ENCODE results near the gene RPS6KL1. TPM values are rescaled to one million over a fixed set of nuclear protein-coding genes. Genes with fewer than 3 reads are reported as not detected.
"Not testable (repeated sequence)": the region's sequence is repeated elsewhere in the genome, so short reads cannot be mapped to it uniquely, and the experiment has no call there.

The RPS6KL1 gene
- total RNA-seq, 1 experiment from 2014 or later: 0.80 TPM

DNA sequence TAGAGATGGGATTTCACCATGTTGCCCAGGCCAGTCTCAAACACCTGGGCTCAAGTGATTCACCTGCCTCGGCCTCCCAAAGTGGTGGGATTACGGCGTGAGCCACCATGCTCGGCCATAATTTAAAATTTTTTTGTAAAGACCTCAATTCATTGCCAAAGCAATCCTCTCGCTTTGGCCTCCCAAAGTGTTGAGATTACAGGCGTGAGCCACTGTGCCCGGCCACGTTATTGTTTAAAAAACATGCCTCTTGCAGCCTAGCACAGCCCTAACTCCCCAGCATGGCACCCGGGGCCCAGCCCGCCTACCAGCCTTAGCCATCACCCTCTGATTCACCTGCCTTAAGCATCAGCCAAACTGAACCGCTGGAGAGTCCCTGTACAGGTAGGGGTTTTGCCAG, 13.1 kb upstream of the RPS6KL1 start:
- DNase-seq (ENCODE audit: low read depth): no peak

DNA sequence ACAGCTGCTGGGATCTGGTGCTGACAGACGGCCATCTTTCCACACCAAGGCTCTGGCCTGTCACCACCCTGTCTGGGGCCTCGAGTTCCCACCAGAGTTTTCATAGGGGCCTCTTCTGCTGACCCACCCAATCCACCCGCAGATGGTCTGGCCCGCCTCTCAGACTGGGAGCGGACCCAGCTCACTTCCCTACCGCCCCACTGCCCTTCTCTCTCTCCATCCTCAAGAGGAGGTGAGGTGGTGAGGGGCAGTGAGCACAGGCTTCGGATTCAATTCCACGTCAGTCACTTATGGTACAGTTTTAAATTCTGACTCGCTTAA, 12.3 kb upstream of the RPS6KL1 start:
- DNase-seq (ENCODE audit: low read depth): no peak

DNA sequence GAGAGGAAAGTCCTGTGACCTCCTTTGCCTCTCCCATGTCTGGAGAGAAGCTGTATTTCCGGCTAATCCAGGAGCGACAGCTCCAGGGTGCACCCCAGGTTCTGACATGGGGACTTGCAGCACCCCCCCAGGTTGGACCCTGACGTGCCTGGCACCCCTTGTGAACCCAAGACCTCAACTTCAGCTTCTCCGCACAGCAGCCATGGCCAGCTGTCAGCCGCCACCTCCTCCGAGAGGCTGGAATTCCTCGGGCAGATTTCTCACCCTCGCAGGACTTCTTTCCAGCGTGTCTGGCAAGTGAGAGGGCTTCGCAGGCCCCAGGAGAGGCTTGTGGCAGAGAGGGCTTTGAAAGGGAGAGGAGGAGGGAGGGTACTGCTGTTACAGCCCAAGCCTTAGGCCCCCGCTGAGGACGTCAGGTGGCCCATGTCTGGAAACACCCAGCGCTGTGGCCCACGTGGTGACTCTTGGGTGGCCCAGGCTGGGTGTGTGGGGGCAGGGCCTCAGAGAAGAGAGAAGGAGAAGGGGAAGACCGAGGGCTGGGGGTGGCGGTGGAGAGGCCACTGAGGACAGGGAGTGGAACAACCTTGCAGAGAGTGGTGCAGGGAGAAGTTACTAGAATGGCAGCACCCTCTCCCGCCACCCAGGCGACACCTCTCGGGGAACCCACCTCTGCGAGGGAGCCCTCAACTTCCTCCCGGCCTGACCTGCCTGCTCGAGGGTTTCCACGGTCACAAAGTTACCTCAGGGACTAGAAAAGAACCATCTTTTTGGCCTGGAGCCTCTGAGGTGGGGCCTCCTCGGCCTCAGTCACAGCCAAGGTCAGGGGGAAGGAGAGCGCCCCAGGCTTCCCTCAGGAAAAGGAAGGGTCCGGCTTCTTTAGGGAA, 11.7 kb upstream of the RPS6KL1 start:
- DNase-seq (ENCODE audit: low read depth): peak; percentile 65

DNA sequence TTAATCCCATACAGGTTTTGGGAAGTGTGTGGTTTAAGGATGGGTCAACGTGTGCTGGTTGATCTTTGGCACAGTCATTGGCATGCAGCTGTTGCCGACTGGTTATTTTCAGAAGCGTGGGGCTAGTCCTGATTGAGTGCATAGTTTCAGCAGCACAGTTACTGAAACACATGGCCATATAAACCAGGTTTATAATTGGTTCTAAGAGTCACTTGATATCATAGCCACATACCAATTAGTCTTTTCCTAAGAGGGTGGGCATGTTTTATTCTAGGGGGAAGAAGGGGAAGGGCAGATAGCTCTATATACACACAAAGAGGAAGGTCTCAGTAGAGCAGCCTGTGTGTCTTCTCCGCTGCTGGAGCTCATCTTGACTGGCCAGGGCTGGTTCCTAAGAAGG, 11.0 kb upstream of the RPS6KL1 start:
- peak; percentile 98 for DNase-seq (ENCODE audit: low read depth)

DNA sequence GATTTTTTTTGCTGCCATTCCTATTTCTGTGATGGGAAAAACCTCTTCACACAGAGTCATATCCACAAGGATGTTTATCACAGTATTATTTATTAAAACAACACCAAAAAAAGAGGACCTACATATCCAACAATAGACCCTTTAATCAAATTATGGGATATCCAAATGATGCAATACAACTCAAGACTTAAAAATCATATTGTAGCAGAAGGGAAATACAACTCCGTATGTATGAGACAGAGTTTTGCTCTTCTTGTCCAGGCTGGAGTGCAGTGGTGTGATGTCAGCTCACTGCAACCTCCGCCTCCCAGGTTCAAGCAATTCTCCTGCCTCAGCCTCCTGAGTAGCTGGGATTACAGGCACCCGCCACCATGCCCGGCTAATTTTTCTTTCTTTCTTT, 9.9 kb upstream of the RPS6KL1 start:
- DNase-seq (ENCODE audit: low read depth): not testable (repeated sequence)

DNA sequence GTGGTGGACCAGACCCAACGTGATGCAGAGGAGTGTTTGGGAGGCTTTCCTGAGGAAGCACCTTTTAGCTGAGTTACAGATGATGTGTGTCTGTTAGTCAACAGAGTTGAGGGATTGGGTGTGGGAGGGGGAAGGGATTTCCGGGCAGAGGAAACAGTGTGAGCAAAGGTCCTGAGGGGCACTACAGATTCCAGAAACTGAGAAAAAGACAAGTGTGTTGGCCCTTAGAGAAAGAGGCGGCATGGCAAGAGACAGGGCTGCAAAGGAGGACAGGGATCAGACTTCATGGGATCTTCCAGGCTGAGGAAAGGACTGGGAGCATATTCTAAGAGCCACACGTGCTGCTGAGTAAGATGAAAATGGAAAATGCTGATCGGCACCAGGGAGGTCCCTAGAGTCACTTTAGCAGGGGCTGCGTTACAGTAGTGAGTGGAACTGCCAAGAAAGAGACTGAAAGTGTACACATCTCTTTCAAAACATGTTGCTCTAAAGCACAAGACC, 9.4 kb upstream of the RPS6KL1 start:
- DNase-seq (ENCODE audit: low read depth): no peak

DNA sequence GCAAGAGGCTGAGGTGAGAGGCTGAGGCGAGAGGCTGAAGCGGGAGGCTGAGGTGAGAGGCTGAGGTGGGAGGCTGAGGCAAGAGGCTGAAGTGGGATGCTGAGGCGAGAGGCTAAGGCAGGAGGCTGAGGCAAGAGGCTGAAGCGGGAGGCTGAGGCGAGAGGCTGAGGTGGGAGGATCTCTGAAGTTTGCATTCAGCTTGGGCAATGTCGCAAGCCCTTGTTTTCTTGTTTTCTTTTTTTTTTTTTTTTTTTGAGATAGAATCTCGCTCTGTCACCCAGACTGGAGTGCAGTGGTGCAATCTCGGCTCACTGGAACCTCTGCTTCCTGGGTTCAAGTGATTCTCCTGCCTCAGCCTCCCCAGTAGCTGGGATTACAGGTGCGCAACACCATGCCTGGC, 8.7 kb upstream of the RPS6KL1 start:
- not testable (repeated sequence) for DNase-seq (ENCODE audit: low read depth)

DNA sequence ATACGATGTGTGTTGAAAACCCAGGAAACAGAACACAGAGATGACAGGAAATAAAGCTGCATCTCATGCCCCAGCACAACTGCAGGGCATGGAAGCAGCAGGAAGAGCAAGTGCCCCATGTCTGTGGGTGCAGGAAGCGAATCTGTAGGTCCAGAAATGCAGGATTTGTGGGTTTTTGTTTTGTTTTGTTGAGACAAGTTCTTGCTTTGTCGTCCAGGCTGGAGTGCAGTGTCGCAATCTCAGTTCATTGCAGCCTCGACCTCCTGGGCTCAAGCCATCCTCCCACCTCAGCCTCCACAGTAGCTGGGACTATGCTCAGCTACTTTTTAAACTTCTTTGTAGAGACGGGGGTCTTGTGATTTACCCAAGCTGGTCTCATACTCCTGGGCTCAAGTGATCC, 6.2 kb upstream of the RPS6KL1 start:
- no peak for DNase-seq (ENCODE audit: low read depth)

DNA sequence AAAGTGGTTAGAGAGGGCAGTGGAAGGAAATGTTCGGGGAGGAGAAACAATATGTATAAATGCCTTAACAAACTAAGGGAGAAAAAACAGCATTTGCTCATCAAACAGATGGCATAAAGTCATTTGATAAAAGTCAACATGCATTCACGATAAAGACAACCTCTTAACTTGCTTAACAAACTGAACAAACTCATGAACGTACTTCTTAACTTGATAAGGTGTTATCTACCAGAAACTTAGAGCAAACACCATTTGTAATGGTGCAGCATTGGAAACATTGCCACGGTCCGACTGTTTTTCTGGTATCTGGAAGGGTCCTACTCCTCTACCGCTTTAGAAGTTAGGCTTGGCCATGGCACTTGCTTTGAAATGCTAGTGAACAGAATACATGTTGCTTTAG, 4.2 kb upstream of the RPS6KL1 start:
- no peak for DNase-seq (ENCODE audit: low read depth)

DNA sequence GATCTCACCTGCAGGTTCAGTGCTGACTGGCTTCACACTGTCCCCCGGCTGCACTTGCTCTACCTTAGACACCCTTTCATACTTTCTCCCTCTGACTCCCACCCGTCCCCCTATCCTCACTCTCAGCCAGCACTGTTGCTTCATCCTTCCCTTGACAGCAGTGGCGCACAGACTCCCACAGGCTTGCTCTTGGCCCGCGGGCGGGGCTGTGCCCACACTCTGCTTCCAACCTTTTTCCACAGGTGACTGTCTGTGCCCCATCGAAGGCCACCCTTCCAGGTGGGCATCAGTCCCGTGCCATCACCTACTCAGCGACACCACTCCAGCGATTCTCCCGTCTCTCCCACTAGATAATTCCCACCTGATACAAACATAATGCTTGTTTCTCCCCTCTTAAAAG, 1.0 kb upstream of the RPS6KL1 start:
- no peak for DNase-seq (ENCODE audit: low read depth)

DNA sequence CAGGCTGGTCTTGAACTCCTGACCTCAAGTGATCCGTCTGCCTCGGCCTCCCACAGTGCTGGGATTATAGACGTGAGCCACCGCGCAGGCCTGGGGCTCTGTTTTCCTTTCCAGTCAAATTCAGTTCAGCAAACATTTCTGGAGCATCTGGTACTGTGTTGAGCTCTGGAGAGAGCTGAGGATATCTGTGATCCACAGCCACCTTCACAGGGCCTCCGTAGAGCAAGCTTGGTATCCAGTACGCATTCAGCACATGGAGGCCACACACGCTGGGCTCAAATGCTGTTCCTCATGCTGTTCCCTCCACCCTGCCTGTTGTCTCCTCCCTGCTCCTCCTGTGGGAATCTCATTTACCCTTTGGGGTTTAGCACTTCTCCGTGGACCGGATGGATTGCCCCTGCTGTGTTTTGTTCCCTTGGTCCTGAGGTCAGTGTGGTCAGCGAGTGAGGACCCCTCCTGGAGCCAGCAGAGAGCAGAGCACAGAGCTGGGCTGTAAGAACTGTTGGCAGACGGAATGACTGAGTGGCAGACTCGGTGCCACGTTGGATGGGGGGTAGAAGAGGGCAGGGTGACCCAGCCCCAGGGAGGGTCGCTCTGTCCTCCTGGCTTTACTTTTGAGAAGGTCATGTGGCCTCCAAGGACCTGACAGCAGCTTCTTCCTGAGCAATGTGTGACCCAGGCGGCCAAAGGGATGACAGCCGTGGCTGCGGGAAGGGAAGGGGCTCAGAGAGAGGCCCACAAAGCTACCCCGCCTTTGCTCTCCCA, 891 bp downstream of the RPS6KL1 start:
- DNase-seq (ENCODE audit: low read depth): no peak

DNA sequence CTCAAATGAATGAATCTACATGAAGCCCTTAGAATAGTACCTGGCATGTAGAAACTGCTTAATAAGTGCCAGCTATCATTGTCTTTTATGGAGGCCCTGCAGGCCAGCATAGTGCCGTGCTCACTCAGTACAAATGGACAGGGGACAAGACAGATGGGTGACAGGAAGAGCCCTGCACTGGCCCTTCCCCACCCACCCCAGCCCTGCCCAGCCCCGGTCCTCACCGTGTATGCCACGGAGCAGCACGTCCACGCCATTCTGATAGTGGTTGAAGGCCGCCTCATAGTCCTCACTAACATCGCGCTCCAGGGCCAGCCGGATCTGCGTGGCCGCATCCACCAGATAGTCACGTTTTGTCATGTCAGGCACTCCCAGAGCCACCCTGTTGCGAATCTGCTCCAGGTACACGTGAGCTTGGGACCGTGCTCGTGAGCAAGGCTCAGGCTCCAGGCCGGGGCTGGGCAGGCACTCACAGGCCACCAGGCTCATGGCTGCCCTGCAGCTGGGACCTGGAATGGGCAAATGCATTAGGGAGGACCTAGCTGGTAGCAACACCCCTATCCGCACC, 1.9 kb downstream of the RPS6KL1 start:
- no peak for DNase-seq (ENCODE audit: low read depth)

DNA sequence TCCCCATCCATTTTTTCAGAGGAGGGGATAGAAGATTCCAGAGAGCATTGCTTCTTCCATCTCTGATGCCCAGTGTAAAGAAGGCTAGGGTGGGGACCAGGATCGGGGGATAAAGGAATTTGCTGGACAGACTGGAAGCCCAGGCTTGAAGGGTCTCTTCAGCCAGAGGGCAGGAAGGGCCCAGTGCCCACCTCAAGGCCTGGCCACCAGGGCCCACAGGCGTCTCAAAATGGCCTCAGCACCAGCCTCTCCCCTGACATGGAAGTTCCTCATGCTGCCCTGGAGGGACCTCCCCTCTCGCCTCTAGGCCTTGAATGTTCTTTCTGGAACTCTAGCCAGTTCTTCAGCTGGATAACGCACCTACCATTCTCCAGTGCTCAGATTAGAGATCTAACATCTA, 2.8 kb downstream of the RPS6KL1 start:
- DNase-seq (ENCODE audit: low read depth): no peak

DNA sequence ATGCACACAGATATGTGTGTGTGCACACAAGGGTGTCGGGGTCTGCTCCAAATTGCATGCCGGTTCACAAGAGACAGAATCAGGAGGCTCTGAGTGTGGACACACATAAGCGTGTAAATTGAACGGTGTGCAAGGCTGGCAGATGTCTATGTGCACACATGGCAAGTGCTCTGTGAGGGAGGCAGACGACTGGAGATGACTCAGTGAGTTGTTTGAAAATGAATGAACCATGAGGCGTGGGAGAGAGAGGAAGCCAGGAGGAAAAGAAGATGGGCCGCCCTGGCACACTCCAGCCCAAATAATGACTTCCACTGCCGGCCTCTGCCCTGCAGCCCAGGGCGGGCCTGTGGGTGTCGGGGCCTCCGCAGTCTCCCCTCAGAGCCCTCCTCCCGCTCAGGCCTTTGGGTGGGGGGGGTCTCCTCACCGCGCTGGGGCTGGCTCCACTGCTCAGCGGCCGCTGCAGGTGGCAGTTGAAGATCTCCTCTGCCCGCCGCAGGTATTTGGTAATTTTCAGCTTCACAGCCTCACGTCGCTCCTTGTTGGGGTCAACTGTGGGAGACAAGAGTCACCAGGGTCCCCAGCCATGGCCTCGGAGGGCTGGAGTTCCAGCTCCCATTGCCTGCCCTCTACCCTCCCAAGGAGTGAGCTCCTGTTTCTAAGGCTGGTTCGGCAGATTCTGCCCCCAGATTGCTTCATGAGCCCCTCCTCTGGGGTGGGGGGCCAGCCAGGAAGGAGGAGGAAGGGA, 3.5 kb downstream of the RPS6KL1 start:
- no peak for DNase-seq (ENCODE audit: low read depth)

DNA sequence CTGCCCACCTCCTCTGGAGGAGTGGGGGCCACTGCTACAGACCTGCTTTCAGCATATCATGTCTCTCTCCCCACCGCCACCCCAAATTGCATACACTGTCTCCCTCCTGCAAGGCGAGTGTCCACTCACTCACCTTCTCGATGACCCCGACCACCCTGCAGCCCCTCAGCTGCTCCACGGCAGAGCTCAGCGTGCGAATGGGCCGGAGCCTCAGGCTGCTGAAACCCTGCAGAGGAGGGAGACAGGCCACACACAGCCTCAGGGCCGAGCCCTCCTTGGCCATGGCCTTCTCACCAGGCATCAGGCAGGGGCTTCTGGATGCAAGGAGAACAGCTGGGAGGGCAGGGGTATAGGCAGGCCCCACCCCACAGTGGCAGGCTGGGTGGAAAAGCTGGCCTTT, 4.7 kb downstream of the RPS6KL1 start:
- DNase-seq (ENCODE audit: low read depth): no peak

DNA sequence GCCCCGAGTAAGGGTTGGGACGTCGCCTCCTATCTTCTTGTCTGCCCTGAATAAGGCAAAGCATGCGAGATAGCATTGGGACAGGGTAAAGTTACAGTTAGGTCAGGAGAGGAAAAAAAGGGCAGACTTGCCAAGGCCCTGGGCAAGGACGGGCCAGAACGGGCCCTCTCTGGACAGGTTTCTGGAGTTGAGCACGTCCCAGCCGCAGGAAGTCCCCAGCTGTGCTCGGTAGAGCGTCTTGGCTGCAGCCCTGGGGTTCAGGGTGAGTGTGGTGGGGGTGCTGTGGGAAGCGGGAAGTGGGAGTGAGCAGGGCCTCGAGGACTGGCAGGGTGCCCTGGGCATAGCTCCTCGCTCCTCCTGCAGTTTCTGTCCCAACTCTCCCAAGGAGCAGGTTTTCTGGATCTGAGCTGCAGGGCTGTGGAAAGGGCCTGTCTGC, 5.4 kb downstream of the RPS6KL1 start:
- DNase-seq (ENCODE audit: low read depth): no peak

DNA sequence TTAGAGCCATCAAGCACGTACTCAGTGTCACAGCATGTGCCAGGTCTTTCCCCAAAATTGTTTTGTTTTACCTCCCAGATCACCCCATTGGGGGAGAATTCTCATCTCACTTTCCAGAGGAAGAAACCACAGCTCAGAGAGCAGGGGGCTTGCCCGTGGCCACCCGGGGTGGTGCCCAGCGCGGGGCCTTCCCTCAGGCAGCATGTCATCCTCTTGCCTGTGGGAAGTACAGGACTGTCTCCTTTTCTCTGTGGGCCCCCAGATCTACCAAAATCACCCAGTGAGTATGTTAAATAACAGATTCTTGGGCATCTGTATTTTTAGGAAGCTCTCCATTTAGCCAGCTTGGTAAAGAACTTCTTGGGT, 5.9 kb downstream of the RPS6KL1 start:
- DNase-seq (ENCODE audit: low read depth): no peak

DNA sequence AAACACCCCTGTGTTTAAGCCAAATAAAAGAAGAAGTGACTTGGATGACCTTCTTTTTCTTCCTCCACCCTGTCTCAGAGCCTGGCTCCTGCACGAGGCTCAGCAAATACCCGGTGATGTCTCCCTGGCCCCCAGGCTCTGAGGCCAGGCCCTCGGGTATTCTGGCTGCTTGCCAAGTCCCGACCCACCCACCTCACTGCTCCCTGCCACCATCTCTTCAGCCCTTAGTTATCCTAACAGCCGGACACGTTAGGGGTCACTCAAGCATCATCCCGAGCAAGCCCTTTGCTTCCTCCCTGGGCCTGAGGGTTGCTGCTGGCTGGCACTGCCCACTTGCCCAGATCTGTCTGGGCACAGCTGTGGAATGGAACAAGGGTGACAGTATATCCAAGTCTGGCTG, 7.2 kb downstream of the RPS6KL1 start:
- DNase-seq (ENCODE audit: low read depth): no peak

DNA sequence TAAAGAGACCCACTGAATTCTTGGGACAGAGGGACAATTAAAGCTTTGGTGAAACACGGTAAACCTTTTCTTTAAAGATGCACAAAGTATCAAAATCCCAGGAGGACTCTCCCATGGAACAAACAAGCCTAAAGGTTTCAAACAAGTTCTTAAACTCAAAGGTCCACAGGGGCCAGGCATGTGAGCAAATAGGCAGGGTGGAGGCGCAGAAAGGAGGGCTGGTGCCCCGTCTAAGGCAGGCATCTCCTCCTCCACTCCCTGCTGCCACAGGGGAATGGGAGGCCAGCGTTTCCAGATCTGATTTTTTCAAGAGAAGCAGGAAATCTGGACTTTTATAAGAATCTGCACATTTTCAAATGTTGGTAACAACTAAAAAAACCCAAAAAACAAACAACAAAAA, 7.6 kb downstream of the RPS6KL1 start:
- no peak for DNase-seq (ENCODE audit: low read depth)

DNA sequence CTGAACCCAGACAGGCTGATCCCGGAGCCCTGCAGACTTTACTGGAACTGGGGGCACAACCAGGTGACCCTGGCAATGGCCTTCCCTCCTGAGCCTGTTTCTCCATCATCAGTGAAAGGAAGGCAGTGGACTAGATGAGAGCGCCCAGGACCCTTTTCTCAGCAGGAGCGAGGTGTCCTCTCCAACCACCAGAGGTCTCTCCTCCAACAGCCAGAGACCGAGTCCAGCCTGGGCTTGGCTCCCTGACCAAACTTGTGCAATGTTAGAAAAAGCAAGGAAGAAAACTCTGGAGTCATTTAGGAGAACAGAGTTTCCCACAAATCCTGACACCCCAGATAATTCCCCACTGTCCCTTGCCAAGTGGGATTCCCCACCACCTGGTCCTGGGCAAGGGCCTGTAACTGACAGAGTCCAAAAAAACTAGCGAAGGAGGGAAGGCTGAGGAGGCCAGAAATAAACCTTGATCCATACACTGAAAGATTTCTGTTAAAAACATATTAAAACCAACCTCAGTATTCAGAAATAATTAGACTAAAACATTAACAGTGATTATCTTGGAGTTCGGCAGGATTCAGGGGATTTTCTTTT, 9.0 kb downstream of the RPS6KL1 start:
- peak; percentile 79 for DNase-seq (ENCODE audit: low read depth)

DNA sequence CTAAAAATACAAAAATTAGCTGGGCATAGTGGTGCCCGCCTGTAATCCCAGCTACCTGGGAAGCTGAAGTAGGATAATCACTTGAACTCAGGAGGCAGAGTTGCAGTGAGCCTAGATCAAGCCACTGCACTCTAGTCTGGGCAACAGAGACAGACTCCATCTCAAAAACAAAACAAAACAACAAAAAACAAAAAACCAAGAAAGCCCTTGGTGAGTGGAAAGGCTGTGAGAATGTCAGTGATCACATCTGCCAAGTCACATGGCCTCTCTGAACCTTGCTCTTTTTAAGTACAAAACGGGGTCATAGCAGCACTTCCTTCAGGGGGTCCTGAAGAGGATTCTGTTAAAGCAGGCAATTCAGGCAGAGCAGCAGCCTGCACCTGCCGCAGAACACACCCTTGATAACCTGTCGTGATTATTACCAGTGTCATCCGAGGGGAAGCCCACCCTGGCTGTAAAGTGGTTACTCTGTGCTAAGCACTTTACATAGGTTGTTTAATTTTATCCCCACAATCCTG, 9.6 kb downstream of the RPS6KL1 start:
- DNase-seq (ENCODE audit: low read depth): no peak
